GM21825 (cell line): ENCODE data around the gene LIMK2.
"Not testable (repeated sequence)": the region's sequence is repeated elsewhere in the genome, so short reads cannot be mapped to it uniquely, and the experiment has no call there.

ENCODE experiments used
- ATAC-seq: cut with Tn5 transposase; IDR thresholded peaks from one replicate; pipeline ENCODE4 v1.9.1; 2021; ENCODE audit warnings: mild to moderate bottlenecking, moderate library complexity; ENCODE audit not compliant: unreplicated experiment

LIMK2 gene

DNA sequence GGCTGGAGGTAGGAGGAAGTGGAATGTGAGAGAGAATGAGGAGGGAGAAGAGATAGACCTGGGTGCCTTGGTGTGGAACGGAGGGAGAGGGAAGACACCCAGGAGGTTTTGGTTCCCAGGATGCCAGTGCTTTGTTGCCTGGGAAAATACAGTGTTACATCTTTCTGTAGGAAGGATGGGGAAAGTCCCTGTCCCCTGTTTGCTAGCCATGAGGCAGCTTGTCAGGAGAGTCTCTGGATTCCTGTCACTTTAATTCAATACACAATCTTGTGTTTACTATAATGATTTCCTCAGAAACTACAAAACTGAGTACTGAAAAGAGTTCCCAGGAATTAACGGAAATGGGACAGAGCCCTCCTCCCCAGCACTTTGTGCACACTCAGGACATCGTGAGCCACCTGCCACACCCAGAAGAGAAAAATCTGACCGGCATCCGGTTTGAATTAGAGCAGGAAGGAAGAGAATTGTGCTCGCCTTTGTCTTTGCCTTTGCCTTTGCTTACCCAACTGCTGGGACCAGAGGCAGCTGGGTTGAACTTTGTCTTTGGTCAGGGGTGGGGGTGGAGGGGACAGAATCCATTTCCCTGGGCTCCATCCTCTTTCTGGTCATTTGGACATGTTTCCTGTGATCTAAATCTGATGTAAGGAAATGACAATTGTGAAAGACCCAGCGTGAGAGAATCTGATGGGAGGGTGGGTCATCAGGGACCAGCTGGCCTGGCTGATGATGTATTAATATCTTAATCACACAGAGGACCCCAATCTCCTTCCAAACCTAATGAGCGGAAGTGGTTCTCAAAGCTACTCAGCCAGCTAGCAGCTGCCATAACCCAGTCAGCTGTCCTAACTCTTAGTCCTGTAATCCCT, 1.3 kb upstream of the LIMK2 start:
- no peak for ATAC-seq

DNA sequence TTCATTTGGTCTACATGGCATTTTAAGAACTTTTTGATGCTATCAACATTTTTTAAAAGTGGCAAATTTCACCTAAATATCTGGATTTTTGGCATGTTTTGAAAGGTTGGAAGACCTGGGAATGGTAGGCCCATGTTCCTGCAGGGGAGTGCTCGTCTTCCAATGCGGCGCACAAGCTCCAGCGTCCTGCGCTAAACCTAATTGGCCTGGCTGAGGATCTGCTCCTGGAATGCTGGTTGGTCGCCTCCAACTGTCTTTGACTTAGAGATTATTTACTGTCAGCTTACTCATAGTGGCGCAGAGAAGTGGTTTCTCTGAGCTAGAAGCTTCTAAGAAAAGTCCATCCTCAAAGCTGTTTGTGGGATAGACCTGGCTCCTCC, 626 bp upstream of the LIMK2 start:
- ATAC-seq: no peak

DNA sequence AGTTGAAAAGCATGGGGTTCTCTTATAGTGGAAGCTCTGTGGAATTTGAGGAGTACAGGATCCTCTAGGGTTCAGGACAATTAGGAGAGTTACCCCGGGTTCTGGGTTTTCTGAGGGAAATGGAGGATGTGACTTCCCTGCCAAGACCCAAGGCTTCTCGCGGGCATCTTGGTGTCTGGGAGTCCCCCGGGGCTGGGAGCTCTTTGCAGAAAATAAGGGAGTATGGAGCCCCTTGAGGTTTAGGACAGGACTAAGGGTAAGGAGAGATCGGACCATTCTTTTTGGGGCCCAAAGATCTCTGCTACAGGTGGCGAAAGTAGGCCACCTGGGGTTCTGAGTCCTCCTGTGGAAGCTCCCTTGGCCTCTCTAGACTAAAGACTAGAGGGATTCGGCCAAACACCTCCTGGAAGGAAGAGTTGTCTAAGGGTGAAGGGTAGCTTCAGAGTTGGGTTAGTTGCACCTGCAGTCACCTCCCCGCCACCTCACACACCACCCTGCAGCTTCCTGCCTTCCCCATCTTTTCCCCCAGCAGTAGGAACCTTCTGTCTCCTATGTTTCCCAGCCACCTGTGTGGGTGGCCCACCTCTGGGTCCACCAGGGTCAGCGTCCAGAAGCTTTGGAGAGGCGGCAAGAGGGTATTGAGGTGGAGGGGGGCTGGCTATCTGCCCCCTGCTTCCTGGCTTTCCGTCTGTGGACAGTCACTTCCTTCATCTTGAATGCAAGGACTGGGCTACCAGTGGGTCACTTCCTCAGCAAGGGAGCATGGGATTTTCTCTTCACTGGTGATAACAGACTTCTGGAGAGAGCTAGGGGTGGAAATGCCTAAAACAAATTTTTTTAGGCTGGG, 908 bp downstream of the LIMK2 start:
- no peak for ATAC-seq

DNA sequence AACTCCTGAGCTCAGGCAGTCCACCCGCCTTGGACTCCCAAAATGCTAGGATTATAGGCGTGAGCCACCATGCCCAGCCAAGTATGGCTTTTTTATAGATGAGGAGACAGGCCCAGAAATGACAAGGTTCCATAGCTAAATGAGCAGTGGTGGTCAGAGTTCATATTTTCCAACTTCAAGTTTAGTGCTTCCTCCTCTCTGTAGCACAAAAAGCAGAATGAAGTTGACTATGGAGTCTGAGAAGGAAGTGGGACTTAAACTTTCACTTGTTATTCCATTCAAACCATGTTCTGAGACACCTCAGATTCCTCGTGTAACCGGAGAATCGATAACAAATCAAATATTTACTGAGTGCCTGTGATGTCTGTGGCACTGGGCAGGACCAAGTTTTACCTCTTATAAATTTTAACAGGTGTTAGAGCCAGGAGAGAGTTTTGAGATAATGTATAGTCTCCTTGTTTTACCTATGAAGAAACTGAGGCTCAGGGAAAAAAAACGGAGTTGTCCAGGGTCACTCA, 3.0 kb downstream of the LIMK2 start:
- ATAC-seq: no peak

DNA sequence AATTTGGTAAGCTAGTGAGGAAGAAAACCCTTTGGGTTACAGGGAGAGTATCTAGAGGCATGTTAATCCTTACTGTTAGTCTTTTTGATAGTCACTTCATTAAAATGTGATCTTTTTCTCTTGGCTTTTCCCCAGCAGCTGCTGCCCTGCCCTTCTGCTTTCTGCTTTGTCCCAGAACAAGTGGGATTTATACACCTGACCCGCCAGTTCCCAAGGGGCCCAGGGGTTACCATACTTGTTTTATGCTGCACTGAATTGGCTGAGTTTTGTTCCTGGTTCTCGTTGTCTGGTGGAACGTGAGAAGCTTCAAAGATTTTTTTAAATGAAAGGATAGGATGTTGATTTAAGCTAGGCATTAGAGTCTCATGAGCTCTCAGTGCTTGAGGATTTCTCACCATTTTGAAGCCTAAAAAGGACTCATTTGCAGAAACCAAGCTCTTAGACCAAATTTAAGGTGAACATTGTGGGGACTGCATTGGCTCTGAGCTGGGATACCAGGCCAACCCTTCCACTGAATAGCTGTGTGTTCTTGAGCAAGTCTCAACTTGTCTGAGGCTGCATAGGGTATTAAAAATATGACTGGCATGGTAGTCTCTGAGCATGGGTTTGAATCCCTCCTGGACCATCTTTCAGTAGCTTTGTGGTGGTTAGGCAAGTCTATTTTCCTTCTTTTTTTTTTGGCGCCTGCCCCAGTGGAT, 6.6 kb downstream of the LIMK2 start:
- ATAC-seq: no peak

DNA sequence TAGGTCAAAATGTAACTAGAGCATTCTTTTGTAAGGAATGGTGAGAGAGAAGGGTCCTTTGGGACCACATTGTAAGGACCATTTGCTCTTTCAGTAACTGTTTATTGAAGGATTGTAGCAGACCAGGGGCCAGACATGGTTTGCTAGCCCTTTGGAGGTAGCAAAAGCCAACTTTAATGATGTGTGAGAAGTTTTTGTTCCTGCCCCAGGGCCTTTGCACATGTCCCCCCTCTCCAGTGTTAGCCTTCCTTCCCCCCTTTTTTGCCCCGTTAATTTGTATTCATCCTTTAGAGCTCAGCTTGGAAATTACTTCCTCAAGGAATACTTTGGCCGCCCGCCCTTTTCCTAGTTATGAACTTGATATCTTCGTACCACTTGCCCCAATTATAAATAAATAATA, 9.0 kb downstream of the LIMK2 start:
- ATAC-seq: no peak

DNA sequence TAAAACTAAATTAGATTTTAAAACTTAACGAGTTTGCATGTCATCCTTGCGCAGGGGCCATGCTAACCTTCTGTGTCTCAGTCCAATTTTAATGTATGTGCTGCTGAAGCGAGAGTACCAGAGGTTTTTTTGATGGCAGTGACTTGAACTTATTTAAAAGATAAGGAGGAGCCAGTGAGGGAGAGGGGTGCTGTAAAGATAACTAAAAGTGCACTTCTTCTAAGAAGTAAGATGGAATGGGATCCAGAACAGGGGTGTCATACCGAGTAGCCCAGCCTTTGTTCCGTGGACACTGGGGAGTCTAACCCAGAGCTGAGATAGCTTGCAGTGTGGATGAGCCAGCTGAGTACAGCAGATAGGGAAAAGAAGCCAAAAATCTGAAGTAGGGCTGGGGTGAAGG, 10.6 kb downstream of the LIMK2 start:
- no peak for ATAC-seq

DNA sequence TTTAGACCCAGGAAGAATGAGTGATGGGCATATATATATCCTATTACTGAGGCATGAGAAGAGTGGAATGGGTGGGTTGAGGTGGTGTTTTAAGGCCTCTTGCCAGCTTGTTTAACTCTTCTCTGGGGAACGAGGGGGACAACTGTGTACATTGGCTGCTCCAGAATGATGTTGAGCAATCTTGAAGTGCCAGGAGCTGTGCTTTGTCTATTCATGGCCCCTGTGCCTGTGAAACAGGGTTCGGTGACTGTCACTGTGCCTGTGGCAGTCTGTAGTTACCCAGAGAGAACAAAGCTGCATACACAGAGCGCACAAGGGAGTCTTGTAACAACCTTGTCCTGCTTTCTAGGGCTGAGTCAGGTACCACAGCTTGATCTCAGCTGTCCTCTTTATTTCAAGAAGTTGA, 11.7 kb downstream of the LIMK2 start:
- no peak for ATAC-seq

DNA sequence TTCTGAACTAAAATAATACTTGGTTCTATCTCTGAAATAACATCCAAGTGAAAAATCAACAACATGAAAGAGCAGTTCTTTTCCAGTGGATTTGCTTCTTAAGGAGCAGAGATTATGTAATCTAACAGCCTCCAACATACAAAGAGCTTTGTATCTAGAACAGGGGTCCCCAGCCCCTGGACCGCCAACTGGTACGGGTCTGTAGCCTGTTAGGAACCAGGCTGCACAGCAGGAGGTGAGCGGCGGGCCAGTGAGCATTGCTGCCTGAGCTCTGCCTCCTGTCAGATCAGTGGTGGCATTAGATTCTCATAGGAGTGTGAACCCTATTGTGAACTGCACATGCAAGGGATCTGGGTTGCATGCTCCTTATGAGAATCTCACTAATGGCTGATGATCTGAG, 12.6 kb downstream of the LIMK2 start:
- not testable (repeated sequence) for ATAC-seq

DNA sequence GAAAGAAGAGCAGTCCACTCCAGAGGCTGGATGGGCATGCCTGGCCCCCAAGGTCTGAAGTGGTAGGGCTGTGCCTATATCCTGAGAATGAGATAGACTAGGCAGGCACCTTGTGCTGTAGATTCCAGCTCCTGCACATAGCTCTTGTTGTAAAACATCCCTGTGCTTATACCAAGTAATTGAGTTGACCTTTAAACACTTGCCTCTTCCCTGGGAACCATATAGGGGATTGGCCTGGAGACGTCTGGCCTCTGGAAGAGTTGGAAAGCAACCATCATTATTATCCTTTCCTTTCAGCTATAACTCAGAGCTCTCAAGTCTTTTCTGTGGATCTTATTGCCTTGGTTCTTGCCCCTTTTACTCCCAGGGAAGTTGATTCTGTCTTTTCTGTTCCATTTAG, 15.1 kb downstream of the LIMK2 start:
- ATAC-seq: no peak

DNA sequence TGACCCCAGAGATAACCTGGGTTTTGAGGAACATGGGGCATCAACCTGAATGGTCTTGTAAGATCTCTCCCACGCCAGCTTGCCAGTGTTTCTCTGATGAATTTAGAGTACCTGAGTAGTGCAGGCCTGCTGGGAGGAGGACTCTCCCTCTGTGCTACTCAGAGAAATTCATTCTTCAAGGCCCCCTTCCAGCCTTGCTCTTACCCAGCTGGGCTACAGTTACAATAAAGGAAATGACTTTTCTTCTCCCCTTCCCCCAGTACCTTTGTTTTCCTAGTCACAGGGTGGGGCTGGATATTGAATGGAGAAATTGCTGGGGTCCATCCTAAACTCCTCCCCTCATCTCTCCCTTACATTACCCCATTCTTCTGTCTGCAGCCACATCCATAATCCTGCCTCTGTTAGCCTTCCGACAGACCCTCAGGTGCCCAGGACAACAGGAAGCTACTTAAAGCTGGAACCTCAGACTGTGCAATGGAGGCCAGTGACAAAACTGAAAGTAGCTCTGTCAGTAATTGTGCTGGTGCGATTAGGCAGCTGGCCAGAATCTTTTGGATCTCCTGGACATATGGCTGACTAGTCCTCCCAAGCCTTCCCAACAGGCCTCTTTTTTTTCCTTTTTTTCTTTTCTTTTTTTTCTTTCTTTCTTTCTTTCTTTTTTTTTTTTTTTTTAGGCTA, 17.4 kb downstream of the LIMK2 start:
- ATAC-seq: no peak

DNA sequence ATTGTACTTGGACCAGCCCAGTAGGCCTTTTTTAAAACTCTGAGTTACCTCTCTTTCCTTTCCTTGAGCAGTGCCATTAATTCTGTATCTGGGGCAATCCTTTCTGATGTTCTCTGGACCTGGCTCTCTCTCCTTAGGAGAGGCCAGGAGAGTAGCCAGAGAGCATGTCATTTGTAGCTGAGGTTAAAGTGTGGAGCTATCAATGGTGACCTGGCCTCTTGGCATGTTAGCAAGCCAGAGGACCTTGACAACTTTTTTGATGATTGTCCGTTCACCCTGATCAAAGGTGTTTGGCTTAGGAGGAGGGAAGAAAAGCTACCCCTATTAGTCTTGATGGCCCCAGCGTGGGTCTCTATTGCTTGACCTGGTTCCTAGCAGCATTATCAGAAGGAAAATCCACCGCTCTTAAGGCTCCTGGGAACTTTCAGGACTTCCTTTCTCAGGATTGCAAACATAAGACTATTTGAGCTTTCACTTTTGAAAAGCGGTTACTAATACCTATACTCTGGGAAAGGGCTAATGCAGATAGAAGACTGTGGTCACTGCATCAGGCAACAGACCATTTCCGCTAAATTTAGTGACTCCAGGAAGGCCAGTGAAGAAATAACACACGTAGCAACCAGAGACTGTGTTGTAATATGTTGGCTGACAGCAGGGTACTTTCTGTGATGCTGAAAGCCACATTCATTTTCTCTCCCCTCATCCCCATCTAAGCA, 18.2 kb downstream of the LIMK2 start:
- ATAC-seq: no peak

DNA sequence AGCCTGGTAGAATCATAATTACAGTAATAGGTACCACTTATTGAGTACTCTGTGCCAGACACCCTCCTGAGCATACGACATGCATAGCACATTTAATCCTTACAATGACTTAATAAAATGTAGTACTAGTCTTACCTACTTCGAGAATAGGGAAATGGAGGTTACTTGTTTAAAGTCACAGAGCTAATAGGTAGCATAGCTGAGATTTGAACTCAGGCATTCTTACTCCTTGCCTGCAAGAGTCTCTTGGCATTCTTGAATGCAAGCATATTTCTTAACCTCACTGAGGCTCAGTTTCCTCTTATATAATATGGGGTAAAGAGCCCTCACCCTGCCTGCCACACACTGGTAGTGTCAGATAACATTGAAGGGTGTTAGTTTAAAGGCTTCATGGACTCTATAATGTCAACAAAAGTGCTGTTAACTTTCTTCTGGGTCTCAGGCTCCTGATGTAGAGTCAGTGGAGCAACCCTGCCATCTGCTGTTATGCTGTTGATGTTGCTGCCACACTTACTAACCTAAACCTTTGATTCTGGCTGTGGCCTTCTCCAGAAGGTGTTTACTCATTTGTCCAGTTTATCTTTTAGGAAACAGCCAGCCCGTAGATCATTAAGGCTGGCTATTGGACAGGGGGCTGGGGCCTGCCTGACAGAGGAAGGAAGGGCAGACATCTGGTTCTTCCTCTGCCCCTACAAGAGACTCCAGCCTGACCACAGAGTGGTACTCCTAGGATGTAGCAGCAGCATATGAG, 18.9 kb downstream of the LIMK2 start:
- no peak for ATAC-seq

DNA sequence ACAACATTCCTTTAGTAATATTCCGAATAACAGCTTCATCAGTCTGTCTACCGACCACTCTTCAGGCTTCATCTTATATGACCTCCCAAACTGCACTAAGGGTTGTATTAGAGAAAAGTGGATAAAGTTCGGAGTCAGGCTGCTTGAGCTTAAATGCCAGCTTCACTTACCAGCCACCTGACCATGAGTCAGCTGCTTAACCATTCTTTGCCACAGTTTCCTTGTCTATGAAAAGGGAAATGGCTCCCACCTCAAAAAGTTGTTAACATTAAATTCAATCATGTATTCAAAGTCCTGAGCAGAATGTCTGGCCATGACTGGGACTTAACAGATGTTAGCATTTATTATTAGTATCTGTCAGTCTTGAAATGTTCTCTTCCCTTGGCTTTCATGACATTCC, 20.9 kb downstream of the LIMK2 start:
- ATAC-seq: no peak

DNA sequence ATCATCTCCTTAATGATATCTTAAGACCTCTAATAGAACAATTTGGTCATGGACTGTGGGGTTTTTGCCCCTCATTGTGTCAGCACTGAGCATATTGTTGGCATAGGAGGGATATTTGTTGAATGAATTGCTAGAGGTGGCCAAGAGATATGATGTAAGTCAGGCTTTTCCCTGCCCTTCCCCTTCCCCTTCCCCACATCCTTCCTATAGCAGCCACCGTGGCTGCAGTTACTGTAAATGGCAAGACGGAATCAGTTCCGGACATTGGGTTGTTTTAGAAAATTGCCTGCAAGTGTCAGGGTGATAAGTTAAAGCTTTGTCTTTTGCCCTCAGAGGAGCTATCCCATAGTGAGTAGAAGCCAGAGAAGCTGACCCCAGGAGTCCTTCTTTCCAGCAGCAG, 23.0 kb downstream of the LIMK2 start:
- ATAC-seq: no peak

DNA sequence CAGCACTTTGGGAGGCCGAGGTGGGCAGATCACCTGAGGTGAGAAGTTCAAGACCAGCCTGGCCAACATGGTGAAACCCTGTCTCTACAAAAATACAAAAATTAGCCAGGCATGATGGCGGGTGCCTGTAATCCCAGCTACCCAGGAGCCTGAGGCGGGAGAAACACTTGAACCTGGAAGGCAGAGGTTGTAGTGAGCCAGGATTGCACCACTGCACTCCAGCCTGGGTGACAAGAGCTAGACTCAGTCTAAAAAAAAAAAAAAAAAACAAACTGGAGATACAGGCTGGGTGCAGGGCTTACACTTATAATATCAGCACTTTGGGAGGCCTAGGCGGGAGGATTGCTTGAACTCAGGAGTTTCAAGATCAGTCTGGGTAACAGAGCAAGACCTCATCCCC, 23.9 kb downstream of the LIMK2 start:
- ATAC-seq: not testable (repeated sequence)

DNA sequence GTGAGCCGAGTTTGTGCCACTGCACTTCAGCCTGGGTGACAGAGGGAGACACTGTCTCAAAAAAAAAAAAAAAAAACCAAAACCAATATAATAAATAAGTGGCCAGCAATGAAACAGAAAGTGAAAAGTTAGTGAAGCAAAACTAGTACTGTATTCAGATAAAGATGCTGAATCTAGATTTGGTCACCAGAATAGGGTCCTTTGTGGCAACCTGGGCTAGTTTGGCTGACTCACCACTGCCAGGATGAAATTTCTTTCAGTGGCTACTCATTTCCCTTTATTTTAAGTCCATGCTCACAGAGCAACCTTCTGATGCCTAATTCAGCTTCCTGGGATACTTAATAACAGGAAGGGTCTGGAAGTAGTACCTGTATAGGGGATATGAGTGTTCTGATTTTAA, 26.0 kb downstream of the LIMK2 start:
- no peak for ATAC-seq

DNA sequence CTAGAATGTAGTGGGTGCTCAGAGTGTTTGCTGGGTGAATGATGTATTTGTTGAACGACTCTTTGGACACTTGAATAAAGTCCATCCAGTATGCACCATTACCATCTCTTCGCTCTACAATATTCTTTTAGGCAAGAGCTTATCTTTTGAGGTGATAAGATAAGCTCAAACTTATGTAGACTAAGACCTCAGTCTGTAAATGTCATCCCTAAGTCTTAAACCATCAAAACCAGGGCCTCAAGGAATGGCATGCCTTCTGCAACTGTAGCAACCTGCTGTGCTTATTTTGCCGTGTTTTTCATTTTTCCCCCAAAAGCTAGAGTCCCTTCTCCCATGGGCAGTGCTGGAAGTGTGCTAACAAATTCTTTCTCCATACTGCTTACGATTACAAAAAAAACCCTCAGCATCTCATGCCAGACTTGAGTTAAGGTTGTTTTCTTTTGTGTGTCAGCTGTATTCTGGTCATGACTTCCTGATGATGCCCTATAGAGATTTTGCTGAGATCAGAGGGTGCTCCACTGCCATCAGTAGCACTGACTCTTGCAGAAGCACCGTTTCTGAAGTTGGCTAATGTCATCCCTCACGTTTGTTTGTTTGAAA, 27.8 kb downstream of the LIMK2 start:
- ATAC-seq: no peak

DNA sequence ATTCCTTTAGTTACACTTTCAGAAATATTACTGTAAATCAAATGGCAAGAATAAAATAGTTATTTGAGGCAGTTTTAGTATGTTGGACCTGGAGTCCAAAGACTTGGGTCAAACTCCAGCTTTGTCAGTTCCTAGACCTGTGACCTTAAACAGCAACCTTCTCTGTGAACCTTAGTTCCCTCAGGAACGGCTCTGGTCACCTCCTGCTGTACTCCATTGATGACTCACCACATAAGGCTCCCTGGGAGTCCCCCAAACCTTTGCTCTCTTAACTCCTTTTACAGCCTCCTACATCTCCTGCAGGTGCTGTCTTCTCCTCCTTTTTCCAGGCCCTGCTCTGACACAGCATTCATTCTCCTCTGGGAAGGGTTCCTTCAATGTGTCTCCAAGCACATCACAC, 29.1 kb downstream of the LIMK2 start:
- ATAC-seq: no peak
